ENCODE results near the gene GALNT2.

GALNT2 gene

GRCh38 chr1:230049731-230050130, 17.3 kb upstream of the GALNT2 start:
- in situ Hi-C loops (cut with MboI; ENCODE audit: low pct_unique_long_range_greater_than_20kb, low sequenced_read_pairs) = no loop called here
- no peak for DNase-seq

- in situ Hi-C loops (cut with MboI; ENCODE audit: low pct_unique_long_range_greater_than_20kb, low sequenced_read_pairs) = no loop called here
- DNase-seq = no peak
These were observed 15.9 kb upstream of the GALNT2 start for GRCh38 chr1:230050973-230051735.

GRCh38 chr1:230052018-230052417, 15.0 kb upstream of the GALNT2 start:
- no peak for DNase-seq
- in situ Hi-C loops (cut with MboI; ENCODE audit: low pct_unique_long_range_greater_than_20kb, low sequenced_read_pairs) = no loop called here

GRCh38 chr1:230052665-230053064, 14.4 kb upstream of the GALNT2 start:
- in situ Hi-C loops (cut with MboI; ENCODE audit: low pct_unique_long_range_greater_than_20kb, low sequenced_read_pairs) = no loop called here
- no peak for DNase-seq

- no peak for DNase-seq
- in situ Hi-C loops (cut with MboI; ENCODE audit: low pct_unique_long_range_greater_than_20kb, low sequenced_read_pairs) = no loop called here
These were observed 12.8 kb upstream of the GALNT2 start for GRCh38 chr1:230054092-230054749.

- DNase-seq = no peak
- in situ Hi-C loops (cut with MboI; ENCODE audit: low pct_unique_long_range_greater_than_20kb, low sequenced_read_pairs) = no loop called here
These were observed 10.9 kb upstream of the GALNT2 start for GRCh38 chr1:230056098-230056497.

- in situ Hi-C loops (cut with MboI; ENCODE audit: low pct_unique_long_range_greater_than_20kb, low sequenced_read_pairs) = no loop called here
- no peak for DNase-seq
These were observed 9.9 kb upstream of the GALNT2 start for GRCh38 chr1:230057100-230057499.

- in situ Hi-C loops (cut with MboI; ENCODE audit: low pct_unique_long_range_greater_than_20kb, low sequenced_read_pairs) = no loop called here
- DNase-seq = no peak
These were observed 9.1 kb upstream of the GALNT2 start for GRCh38 chr1:230057681-230058565.

- in situ Hi-C loops (cut with MboI; ENCODE audit: low pct_unique_long_range_greater_than_20kb, low sequenced_read_pairs) = no loop called here
- DNase-seq = no peak
These were observed 8.4 kb upstream of the GALNT2 start for GRCh38 chr1:230058626-230059025.

GRCh38 chr1:230061801-230062200, 5.2 kb upstream of the GALNT2 start:
- DNase-seq = no peak

GRCh38 chr1:230062521-230062920, 4.5 kb upstream of the GALNT2 start:
- no peak for DNase-seq
- in situ Hi-C loops (cut with MboI; ENCODE audit: low pct_unique_long_range_greater_than_20kb, low sequenced_read_pairs) = no loop called here

More at GRCh38 chr1:230061801-230062200, 5.2 kb upstream of the GALNT2 start:
- in situ Hi-C loops (cut with MboI; ENCODE audit: low pct_unique_long_range_greater_than_20kb, low sequenced_read_pairs) = no loop called here

GRCh38 chr1:230064283-230064682, 2.8 kb upstream of the GALNT2 start:
- in situ Hi-C loops (cut with MboI; ENCODE audit: low pct_unique_long_range_greater_than_20kb, low sequenced_read_pairs) = no loop called here
- no peak for DNase-seq

- no peak for DNase-seq
- in situ Hi-C loops (cut with MboI; ENCODE audit: low pct_unique_long_range_greater_than_20kb, low sequenced_read_pairs) = no loop called here
These were observed 1.9 kb upstream of the GALNT2 start for GRCh38 chr1:230065161-230065560.

GRCh38 chr1:230065571-230065970, 1.5 kb upstream of the GALNT2 start:
- no peak for DNase-seq
- in situ Hi-C loops (cut with MboI; ENCODE audit: low pct_unique_long_range_greater_than_20kb, low sequenced_read_pairs) = no loop called here

- peak; percentile 43 for DNase-seq
- in situ Hi-C loops (cut with MboI; ENCODE audit: low pct_unique_long_range_greater_than_20kb, low sequenced_read_pairs) = no loop called here
These were observed 1.0 kb upstream of the GALNT2 start for GRCh38 chr1:230066031-230066430.

- DNase-seq = peak; percentile 48
- in situ Hi-C loops (cut with MboI; ENCODE audit: low pct_unique_long_range_greater_than_20kb, low sequenced_read_pairs) = no loop called here
These were observed 407 bp downstream of the GALNT2 start for GRCh38 chr1:230067419-230067870.

GRCh38 chr1:230067871-230068620, 1.0 kb downstream of the GALNT2 start:
- DNase-seq = peak; percentile 43
- in situ Hi-C loops (cut with MboI; ENCODE audit: low pct_unique_long_range_greater_than_20kb, low sequenced_read_pairs) = no loop called here

GRCh38 chr1:230068621-230068873, 1.5 kb downstream of the GALNT2 start:
- DNase-seq = no peak
- in situ Hi-C loops (cut with MboI; ENCODE audit: low pct_unique_long_range_greater_than_20kb, low sequenced_read_pairs) = no loop called here

- in situ Hi-C loops (cut with MboI; ENCODE audit: low pct_unique_long_range_greater_than_20kb, low sequenced_read_pairs) = no loop called here
These were observed 2.1 kb downstream of the GALNT2 start for GRCh38 chr1:230068952-230069684.

More at GRCh38 chr1:230068952-230069684, 2.1 kb downstream of the GALNT2 start:
- DNase-seq = peak; percentile 41

All from KBM-7 (cell line).